K562 (cell line): ENCODE data around the gene CGREF1. TPM values are rescaled to one million over a fixed set of nuclear protein-coding genes. Genes with fewer than 3 reads are reported as not detected.
"Not testable (repeated sequence)": the region's sequence is repeated elsewhere in the genome, so short reads cannot be mapped to it uniquely, and the experiment has no call there.

Experiments
- ATAC-seq: fragments of 200-7000 bp; cut with Tn5 transposase; 3 replicates; pipeline ENCODE4 v1.9.1; 2020; ENCODE audit warnings: moderate library complexity
- BruUV-seq: library from RNA; stranded (reverse); fragments of 400-500 nt; replicated peaks from 2 replicates; lab custom pipeline; 2021; lab: Mats Ljungman, UMichigan
- CTCF ChIA-PET: fragments of 300-600 bp; formaldehyde crosslinking; extraction: SDS; loops from one replicate; lab custom pipeline; 2021; ENCODE audit warnings: low intra/inter-chr PET ratio; lab: Yijun Ruan, JAX
- POLR2A ChIA-PET: fragments of 300-600, 350-650 bp; sonication (Branson Sonifier 250); formaldehyde crosslinking; extraction: SDS; loops from one replicate; lab custom pipeline; 2021; ENCODE audit warnings: antibody characterized with exemption, inconsistent platforms; lab: Yijun Ruan, JAX
- DNase-seq, 4 experiments: peaks; one replicate each; pipeline versions ENCODE4 v3.0.0 to v3.0.0-alpha.2; 2011 to 2018; ENCODE audit warnings: low spot score in 3 of 4, mixed read lengths in 3 of 4; ENCODE audit errors: extremely low read depth in 1 of 4
- FAIRE-seq: peaks from 2 replicates; lab custom pipeline; 2011; peaks lifted over from hg19 to GRCh38; lab: Jason Lieb, UNC
- H2AFZ ChIP-seq: 2 replicates; pipeline ENCODE4 v1.6.0; 2011; ENCODE audit warnings: low read depth, low read length, control low read depth, inconsistent platforms
- H3K27ac ChIP-seq: fragments of 200-600 bp; 3 replicates; pipeline ENCODE4 v1.8.0; 2011; ENCODE audit warnings: low read depth, mild to moderate bottlenecking, control low read depth, inconsistent platforms, low read length, moderate library complexity, mixed read lengths; ENCODE audit errors: extremely low read depth
- H3K27me3 ChIP-seq, 2 experiments: fragments of 300-600 bp in 1 of 2; 2 replicates in 1 of 2; 3 replicates in 1 of 2; pipeline versions ENCODE4 v1.6.0 to v1.8.0; 2011; ENCODE audit warnings: inconsistent platforms in 2 of 2, low read length in 2 of 2, mild to moderate bottlenecking in 1 of 2, mixed read lengths in 1 of 2, moderate library complexity in 1 of 2; ENCODE audit not compliant: control insufficient read depth in 2 of 2, insufficient read depth in 2 of 2
- H3K36me3 ChIP-seq: fragments of 300-600 bp; 3 replicates; pipeline ENCODE4 v1.8.0; 2011; ENCODE audit warnings: mild to moderate bottlenecking, low read length, inconsistent platforms; ENCODE audit not compliant: control insufficient read depth, insufficient read depth
- H3K4me1 ChIP-seq, 2 experiments: fragments of 200-600 bp in 1 of 2; replicated peaks in 1 of 2; 2 replicates in 1 of 2; 3 replicates in 1 of 2; pipeline versions ENCODE4 v1.5.1 to v1.8.0; 2011; ENCODE audit warnings: inconsistent platforms in 2 of 2, low read length in 2 of 2, mild to moderate bottlenecking in 1 of 2, mixed read lengths in 1 of 2, moderate library complexity in 1 of 2; ENCODE audit not compliant: control insufficient read depth in 2 of 2, insufficient read depth in 2 of 2
- H3K4me2 ChIP-seq: 2 replicates; pipeline ENCODE4 v1.6.1; 2011; ENCODE audit warnings: low read length, control low read depth, inconsistent platforms, mixed read lengths; ENCODE audit not compliant: insufficient read depth
- H3K4me3 ChIP-seq: fragments of 200-600 bp; sonication (generic), shearing (Covaris generic); 2 replicates; pipeline ENCODE4 v1.5.1; 2016; ENCODE audit warnings: control low read depth, inconsistent platforms
- H3K79me2 ChIP-seq: fragments of 200-600 bp; 3 replicates; pipeline ENCODE4 v1.8.0; 2011; ENCODE audit warnings: low read length, inconsistent platforms; ENCODE audit not compliant: control insufficient read depth, insufficient read depth
- H3K9ac ChIP-seq, 2 experiments: 2 replicates each; pipeline versions ENCODE4 v1.6.0 to v1.6.1; 2011; ENCODE audit warnings: low read depth in 2 of 2, low read length in 2 of 2, control low read depth in 1 of 2, inconsistent platforms in 1 of 2, mild to moderate bottlenecking in 1 of 2, mixed read lengths in 1 of 2; ENCODE audit not compliant: insufficient read depth in 1 of 2
- H3K9me1 ChIP-seq: one replicate; pipeline ENCODE4 v1.6.0; 2011; ENCODE audit warnings: inconsistent platforms, mild to moderate bottlenecking, low read length, moderate library complexity; ENCODE audit not compliant: control insufficient read depth, insufficient read depth
- H3K9me3 ChIP-seq: replicated peaks from 2 replicates; pipeline ENCODE4 v1.5.1; 2011; ENCODE audit warnings: low read depth, low read length, inconsistent platforms; ENCODE audit not compliant: control insufficient read depth, insufficient read depth
- H4K20me1 ChIP-seq: replicated peaks from 2 replicates; pipeline ENCODE4 v1.6.1; 2011; ENCODE audit warnings: low read length, inconsistent platforms, mixed read lengths; ENCODE audit not compliant: control insufficient read depth, insufficient read depth
- BRCA1 ChIP-seq, 2 experiments: fragments of 450-650 bp in 1 of 2; sonication (generic) in 1 of 2; formaldehyde crosslinking in 1 of 2; IDR thresholded peaks; 2 replicates each; pipeline versions ENCODE4 v1.5.0 to v1.6.1; 2017 to 2020; ENCODE audit warnings: mild to moderate bottlenecking in 1 of 2, missing genetic modification reagents in 1 of 2
- KLF10 ChIP-seq: fragments of 250-450 bp; sonication (Bioruptor Pico); IDR thresholded peaks from 2 replicates; pipeline ENCODE4 v1.6.1; 2021; ENCODE audit warnings: matching md5 sums
- MCM3 ChIP-seq: fragments of 450-650 bp; IDR thresholded peaks from 2 replicates; pipeline ENCODE4 v1.6.1; 2016
- PCBP1 ChIP-seq: fragments of 200-400 bp; formaldehyde crosslinking; IDR thresholded peaks from 2 replicates; pipeline ENCODE4 v1.6.1; 2018; ENCODE audit warnings: mild to moderate bottlenecking, low read depth, low read length; ENCODE audit not compliant: poor library complexity, severe bottlenecking
- SIN3B ChIP-seq: fragments of 450-650 bp; IDR thresholded peaks from 2 replicates; pipeline ENCODE4 v1.6.1; 2017; ENCODE audit warnings: low read depth, mild to moderate bottlenecking, moderate library complexity
- SMAD4 ChIP-seq: fragments of 250-450 bp; sonication (Bioruptor Pico); conservative IDR thresholded peaks from 2 replicates; pipeline ENCODE4 v1.8.0; 2021; ENCODE audit warnings: inconsistent platforms, mild to moderate bottlenecking, moderate library complexity
- SUPT5H ChIP-seq: fragments of 450-650 bp; IDR thresholded peaks from 2 replicates; pipeline ENCODE4 v1.6.1; 2016
- ZNF277 ChIP-seq: fragments of 250-450 bp; sonication (Bioruptor Pico); IDR thresholded peaks from 2 replicates; pipeline ENCODE4 v1.8.0; 2022; ENCODE audit warnings: inconsistent platforms, mild to moderate bottlenecking, moderate library complexity, borderline replicate concordance
- WGBS: fragments of 100-300 bp; shearing (Covaris generic); methylation state at CpG from one replicate; pipeline ENCODE4 v1.1.6; 2016; ENCODE audit warnings: low coverage, mixed read lengths; ENCODE audit not compliant: insufficient coverage; ENCODE audit errors: missing lambda C conversion rate; 5-methylcytosine and 5-hydroxymethylcytosine counted together
- in situ Hi-C: fragments of 300-500 bp; cut with MboI; formaldehyde crosslinking; loops from 4 replicates; pipeline ENCODE4 v1.15.0; 2018; ENCODE audit warnings: inconsistent platforms, mixed read lengths
- intact Hi-C: fragments of 100-400 bp; cut with micrococcal nuclease; formaldehyde crosslinking; loops from 2 replicates; pipeline ENCODE4 v1.14.2; 2022
- polyA plus RNA-seq, 8 experiments: library from polyadenylated mRNA; depleted of rRNA in 4 of 8; stranded (reverse) in 5 of 8; unstranded in 3 of 8; fragments of >200 nt; fragmentation: Nextera tagmentation in 2 of 8; fragmentation: Illumina TruSeq in 1 of 8; extraction: Ambion mirVana in 2 of 8; extraction: Trizol in 1 of 8; gene quantifications; 2 replicates each; pipeline versions ENCODE4 v1.2.1 to v1.2.3, GENCODE V29; 2011 to 2014; ENCODE audit warnings: inconsistent platforms in 1 of 8, missing spikeins in 1 of 8
- total RNA-seq, 7 experiments: library from RNA; depleted of rRNA in 6 of 7; stranded (reverse); fragments of >200 nt in 6 of 7; fragmentation: Illumina TruSeq in 2 of 7; extraction: Trizol in 2 of 7; gene quantifications; 2 replicates each; pipeline versions ENCODE4 v1.2.1 to v1.2.3, GENCODE V29; 2011 to 2021; ENCODE audit warnings: low replicate concordance in 1 of 7
- TF ChIP-seq, protein P1 (sequence below): fragments of 250-450 bp; sonication (Bioruptor Pico); IDR thresholded peaks from 2 replicates; pipeline ENCODE4 v1.6.1; 2021; ENCODE audit warnings: mild to moderate bottlenecking

The CGREF1 gene
- total and polyA plus RNA-seq, 9 of the 15 experiments (the other 6 are each of a cell fraction or from before 2014, with no cell fraction given): 0.07 to 0.50 (median 0.37) TPM

GRCh38 chr2:27119330-27119670 is 372 bp upstream of the CGREF1 start:
- in situ Hi-C loops, H3K9ac ChIP-seq, ATAC-seq, POLR2A ChIA-PET, H3K9me3 ChIP-seq, DNase-seq, H3K36me3 ChIP-seq, BruUV-seq, H2AFZ ChIP-seq, H3K79me2 ChIP-seq, H3K4me2 ChIP-seq, H4K20me1 ChIP-seq, H3K27ac ChIP-seq, CTCF ChIA-PET, FAIRE-seq, intact Hi-C loops, H3K4me3 ChIP-seq, H3K9me1 ChIP-seq: not testable (repeated sequence)
- H3K4me1 ChIP-seq: peaks cover 10 to 23% of the 10 kb centered on the region in 2 experiments; a peak in 4 of 5 replicates
- H3K27me3 ChIP-seq: peaks cover 7 to 11% of the 10 kb centered on the region in 2 experiments; a peak in 4 of 5 replicates
- WGBS: 19% methylated on average over 7 of the region's 8 CpGs

GRCh38 chr2:27117995-27118524 is 868 bp downstream of the CGREF1 start:
- Histone ChIP-seq H3K27me3 (peaks cover 7 to 8% of the 10 kb centered on the region in 2 experiments; a peak in 4 of 5 replicates), H4K20me1 (no peaks in the 10 kb centered on the region), H3K36me3 (no peaks in the 10 kb centered on the region), H3K9me3 (no peaks in the 10 kb centered on the region), H3K27ac (no peak overlapping the region), H3K79me2 (no peaks in the 10 kb centered on the region), H3K4me3 (no peak overlapping the region), H2AFZ (no peak overlapping the region), H3K9me1 (no peaks in the 10 kb centered on the region), H3K4me2 (no peak overlapping the region), H3K4me1 (peaks cover 1 to 12% of the 10 kb centered on the region in 2 experiments; a peak in 3 of 5 replicates), H3K9ac (no peak overlapping the region)
- no peak for FAIRE-seq
- no TSS peak for BruUV-seq
- POLR2A ChIA-PET: interaction anchor here (0.6 to 0.8 kb wide), 3 partner anchors 41 to 73 kb away, joined by 3 to 4 read pairs (median 4); no protein-coding TSS in a partner anchor
- no peak for DNase-seq
- ATAC-seq: no peak
- intact Hi-C loops: no loop called here
- TF ChIP-seq SUPT5H (no peak), KLF10 (CRISPR knock-in tag) (no peak), SIN3B (no peak), ZNF277 (CRISPR knock-in tag) (no peak), BRCA1 (IDR thresholded peaks at IDR 0.05) (no peak), BRCA1 (CRISPR knock-in tag; IDR thresholded peaks at IDR 0.05) (no peak), MCM3 (no peak), PCBP1 (no peak), SMAD4 (CRISPR knock-in tag) (no peak)
- TF ChIP-seq, protein P1, sequence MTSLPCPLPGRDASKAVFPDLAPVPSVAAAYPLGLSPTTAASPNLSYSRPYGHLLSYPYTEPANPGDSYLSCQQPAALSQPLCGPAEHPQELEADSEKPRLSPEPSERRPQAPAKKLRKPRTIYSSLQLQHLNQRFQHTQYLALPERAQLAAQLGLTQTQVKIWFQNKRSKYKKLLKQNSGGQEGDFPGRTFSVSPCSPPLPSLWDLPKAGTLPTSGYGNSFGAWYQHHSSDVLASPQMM (CRISPR knock-in tag): no peak
- in situ Hi-C loops: no loop called here
- 31% methylated on average over 13 of the region's 14 CpGs for WGBS
- CTCF ChIA-PET: no interaction called here
